NK-92 (cell line): ENCODE results near the gene CPD.
"Not testable (repeated sequence)": the region's sequence is repeated elsewhere in the genome, so short reads cannot be mapped to it uniquely, and the experiment has no call there.

Experiments
- DNase-seq: peaks from one replicate; lab custom pipeline; 2025; ENCODE audit not compliant: unreplicated experiment; lab: John Stamatoyannopoulos, UW

The CPD gene

GRCh38 chr17:30424471-30424870, 45.7 kb downstream of the CPD start:
- no peak for DNase-seq

- DNase-seq, result no peak
Observed at GRCh38 chr17:30426292-30426691, 47.6 kb downstream of the CPD start.

GRCh38 chr17:30427611-30428010, 48.9 kb downstream of the CPD start:
- DNase-seq, result no peak

GRCh38 chr17:30429155-30429554, 50.4 kb downstream of the CPD start:
- no peak for DNase-seq

- no peak for DNase-seq
Observed at GRCh38 chr17:30433514-30433913, 54.8 kb downstream of the CPD start.

GRCh38 chr17:30436729-30437128, 58.0 kb downstream of the CPD start:
- no peak for DNase-seq

- no peak for DNase-seq
Observed at GRCh38 chr17:30443721-30444120, 65.0 kb downstream of the CPD start.

GRCh38 chr17:30446640-30447039, 67.9 kb downstream of the CPD start:
- DNase-seq, result not testable (repeated sequence)

- DNase-seq, result no peak
Observed at GRCh38 chr17:30449480-30449879, 70.8 kb downstream of the CPD start.

- no peak for DNase-seq
Observed at GRCh38 chr17:30450125-30451027, 71.6 kb downstream of the CPD start.

- no peak for DNase-seq
Observed at GRCh38 chr17:30454635-30455034, 75.9 kb downstream of the CPD start.

- DNase-seq, result no peak
Observed at GRCh38 chr17:30458371-30458770, 79.6 kb downstream of the CPD start.

- not testable (repeated sequence) for DNase-seq
Observed at GRCh38 chr17:30458797-30459413, 80.2 kb downstream of the CPD start.

GRCh38 chr17:30468465-30468864, 89.7 kb downstream of the CPD start:
- no peak for DNase-seq

GRCh38 chr17:30472238-30472890, 93.6 kb downstream of the CPD start:
- DNase-seq, result no peak

- DNase-seq, result no peak
Observed at GRCh38 chr17:30475206-30475605, 96.5 kb downstream of the CPD start.

GRCh38 chr17:30476726-30477082, 98.0 kb downstream of the CPD start:
- no peak for DNase-seq

- no peak for DNase-seq
Observed at GRCh38 chr17:30477083-30477773, 98.5 kb downstream of the CPD start, which contains the start of gene GOSR1. TSS of gene GOSR1 (plus strand) at chr17:30477408. CDS start at chr17:30477434, 26 bp downstream.

GRCh38 chr17:30477774-30478115, 99.0 kb downstream of the CPD start:
- no peak for DNase-seq

GRCh38 chr17:30482555-30482954, 103.8 kb downstream of the CPD start:
- no peak for DNase-seq

- DNase-seq, result no peak
Observed at GRCh38 chr17:30483159-30483558, 104.4 kb downstream of the CPD start.
